Measurements from ENCODE around the gene TGM3. TPM values are rescaled to one million over a fixed set of nuclear protein-coding genes. Genes with fewer than 3 reads are reported as not detected.

Gene TGM3
- polyA plus RNA-seq, 1 donor from 2014 or later, result 0.24 TPM

- H3K27me3 ChIP-seq (ENCODE audit: insufficient read depth, low read depth, low read length), result no peaks in the 10 kb centered on the region
- no peak overlapping the region for H3K9ac ChIP-seq (ENCODE audit: low read length)
- H3K9me3 ChIP-seq (ENCODE audit: low read length), result no peaks in the 10 kb centered on the region
- H3K36me3 ChIP-seq (ENCODE audit: insufficient read depth, low read length), result no peaks in the 10 kb centered on the region
- no peak overlapping the region for H3K4me2 ChIP-seq (ENCODE audit: low read length)
- no peaks in the 10 kb centered on the region for H3K79me2 ChIP-seq (replicated peaks; ENCODE audit: insufficient read depth, low read length)
- H2AFZ ChIP-seq (ENCODE audit: low read depth, low read length), result no peak overlapping the region
- TF ChIP-seq EZH2 (IDR thresholded peaks at IDR 0.05; ENCODE audit: borderline replicate concordance, insufficient read depth, low read length, poor library complexity, severe bottlenecking) (no peak), TAF1 (IDR thresholded peaks at IDR 0.05; ENCODE audit: low read depth) (no peak), MXI1 (conservative IDR thresholded peaks at IDR 0.05; ENCODE audit: poor library complexity, severe bottlenecking) (no peak), EP300 (conservative IDR thresholded peaks at IDR 0.05; ENCODE audit: poor library complexity, severe bottlenecking) (no peak), POLR2AphosphoS5 (IDR thresholded peaks at IDR 0.05) (no peak), RAD21 (conservative IDR thresholded peaks at IDR 0.05) (no peak), CTCF (IDR thresholded peaks at IDR 0.05; ENCODE audit: poor library complexity, severe bottlenecking) (no peak)
- TF ChIP-seq, protein P1, sequence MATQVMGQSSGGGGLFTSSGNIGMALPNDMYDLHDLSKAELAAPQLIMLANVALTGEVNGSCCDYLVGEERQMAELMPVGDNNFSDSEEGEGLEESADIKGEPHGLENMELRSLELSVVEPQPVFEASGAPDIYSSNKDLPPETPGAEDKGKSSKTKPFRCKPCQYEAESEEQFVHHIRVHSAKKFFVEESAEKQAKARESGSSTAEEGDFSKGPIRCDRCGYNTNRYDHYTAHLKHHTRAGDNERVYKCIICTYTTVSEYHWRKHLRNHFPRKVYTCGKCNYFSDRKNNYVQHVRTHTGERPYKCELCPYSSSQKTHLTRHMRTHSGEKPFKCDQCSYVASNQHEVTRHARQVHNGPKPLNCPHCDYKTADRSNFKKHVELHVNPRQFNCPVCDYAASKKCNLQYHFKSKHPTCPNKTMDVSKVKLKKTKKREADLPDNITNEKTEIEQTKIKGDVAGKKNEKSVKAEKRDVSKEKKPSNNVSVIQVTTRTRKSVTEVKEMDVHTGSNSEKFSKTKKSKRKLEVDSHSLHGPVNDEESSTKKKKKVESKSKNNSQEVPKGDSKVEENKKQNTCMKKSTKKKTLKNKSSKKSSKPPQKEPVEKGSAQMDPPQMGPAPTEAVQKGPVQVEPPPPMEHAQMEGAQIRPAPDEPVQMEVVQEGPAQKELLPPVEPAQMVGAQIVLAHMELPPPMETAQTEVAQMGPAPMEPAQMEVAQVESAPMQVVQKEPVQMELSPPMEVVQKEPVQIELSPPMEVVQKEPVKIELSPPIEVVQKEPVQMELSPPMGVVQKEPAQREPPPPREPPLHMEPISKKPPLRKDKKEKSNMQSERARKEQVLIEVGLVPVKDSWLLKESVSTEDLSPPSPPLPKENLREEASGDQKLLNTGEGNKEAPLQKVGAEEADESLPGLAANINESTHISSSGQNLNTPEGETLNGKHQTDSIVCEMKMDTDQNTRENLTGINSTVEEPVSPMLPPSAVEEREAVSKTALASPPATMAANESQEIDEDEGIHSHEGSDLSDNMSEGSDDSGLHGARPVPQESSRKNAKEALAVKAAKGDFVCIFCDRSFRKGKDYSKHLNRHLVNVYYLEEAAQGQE (IDR thresholded peaks at IDR 0.05; ENCODE audit: borderline replicate concordance), result no peak
- H3F3A ChIP-seq (ENCODE audit: insufficient read depth, low read length, poor library complexity, severe bottlenecking), result no peaks in the 10 kb centered on the region
- no peak overlapping the region for H3K27ac ChIP-seq (ENCODE audit: low read length)
- no peaks in the 10 kb centered on the region for H4K20me1 ChIP-seq (ENCODE audit: insufficient read depth)
- H3K9me2 ChIP-seq (ENCODE audit: insufficient read depth, low read length), result no peaks in the 10 kb centered on the region
- no peak overlapping the region for H3K4me3 ChIP-seq (ENCODE audit: low read length)
These were observed 6.3 kb upstream of the TGM3 start for GRCh38 chr20:2289475-2289874.

DNA sequence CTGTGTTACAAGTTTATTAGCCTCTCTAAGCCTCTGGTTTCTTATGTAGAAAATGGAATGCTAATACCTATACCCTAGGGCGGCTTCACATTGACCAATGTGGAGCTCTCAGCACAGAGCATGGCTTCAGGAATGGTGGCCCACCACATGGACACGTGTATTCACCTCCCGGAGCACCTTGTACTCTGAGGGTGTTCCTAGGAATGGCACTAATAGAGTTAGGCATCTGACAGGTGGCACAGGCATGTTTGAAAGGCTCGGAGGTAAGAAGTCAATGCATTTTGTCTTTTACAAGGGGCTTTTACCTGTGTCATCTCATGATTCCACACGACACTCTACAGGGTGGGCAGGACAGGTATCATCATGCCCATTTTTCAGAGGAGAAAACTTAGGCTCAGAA, 5.3 kb upstream of the TGM3 start:
- no peaks in the 10 kb centered on the region for H3K27me3 ChIP-seq (ENCODE audit: insufficient read depth, low read depth, low read length)
- no peaks in the 10 kb centered on the region for H3K9me3 ChIP-seq (ENCODE audit: low read length)
- no peak for TF ChIP-seq MXI1 (conservative IDR thresholded peaks at IDR 0.05; ENCODE audit: poor library complexity, severe bottlenecking)
- TF ChIP-seq POLR2AphosphoS5 (IDR thresholded peaks at IDR 0.05), result no peak
- no peak for TF ChIP-seq EZH2 (IDR thresholded peaks at IDR 0.05; ENCODE audit: borderline replicate concordance, insufficient read depth, low read length, poor library complexity, severe bottlenecking)
- TF ChIP-seq EP300 (conservative IDR thresholded peaks at IDR 0.05; ENCODE audit: poor library complexity, severe bottlenecking), result no peak
- TF ChIP-seq SMC3 (conservative IDR thresholded peaks at IDR 0.05; ENCODE audit: poor library complexity), result no peak
- TF ChIP-seq TAF1 (IDR thresholded peaks at IDR 0.05; ENCODE audit: low read depth), result no peak
- H3K4me2 ChIP-seq (ENCODE audit: low read length), result no peak overlapping the region
- H3K4me3 ChIP-seq (ENCODE audit: low read length), result no peak overlapping the region
- no peaks in the 10 kb centered on the region for H3K9me2 ChIP-seq (ENCODE audit: insufficient read depth, low read length)
- no peaks in the 10 kb centered on the region for H3K36me3 ChIP-seq (ENCODE audit: insufficient read depth, low read length)
- no peaks in the 10 kb centered on the region for H3K79me2 ChIP-seq (replicated peaks; ENCODE audit: insufficient read depth, low read length)
- no peaks in the 10 kb centered on the region for H3F3A ChIP-seq (ENCODE audit: insufficient read depth, low read length, poor library complexity, severe bottlenecking)
- no peak overlapping the region for H3K27ac ChIP-seq (ENCODE audit: low read length)
- H3K9ac ChIP-seq (ENCODE audit: low read length), result no peak overlapping the region
- no peaks in the 10 kb centered on the region for H4K20me1 ChIP-seq (ENCODE audit: insufficient read depth)
- no peak overlapping the region for H2AFZ ChIP-seq (ENCODE audit: low read depth, low read length)

Measured in neural cell (in vitro differentiated cells).